ENCODE measurements around the gene PCDHA7.
"Not testable (repeated sequence)": the region's sequence is repeated elsewhere in the genome, so short reads cannot be mapped to it uniquely, and the experiment has no call there.

Gene PCDHA7
- 0 reads per million in 2 donors for total RNA-seq

GRCh38 chr5:140833993-140834392 lies at the start of gene PCDHA7:
Gene PCDHA7, plus strand, starts transcription at chr5:140834269. Its CDS starts 115 bp downstream, at chr5:140834384.
- no peak for DNase-seq

DNA sequence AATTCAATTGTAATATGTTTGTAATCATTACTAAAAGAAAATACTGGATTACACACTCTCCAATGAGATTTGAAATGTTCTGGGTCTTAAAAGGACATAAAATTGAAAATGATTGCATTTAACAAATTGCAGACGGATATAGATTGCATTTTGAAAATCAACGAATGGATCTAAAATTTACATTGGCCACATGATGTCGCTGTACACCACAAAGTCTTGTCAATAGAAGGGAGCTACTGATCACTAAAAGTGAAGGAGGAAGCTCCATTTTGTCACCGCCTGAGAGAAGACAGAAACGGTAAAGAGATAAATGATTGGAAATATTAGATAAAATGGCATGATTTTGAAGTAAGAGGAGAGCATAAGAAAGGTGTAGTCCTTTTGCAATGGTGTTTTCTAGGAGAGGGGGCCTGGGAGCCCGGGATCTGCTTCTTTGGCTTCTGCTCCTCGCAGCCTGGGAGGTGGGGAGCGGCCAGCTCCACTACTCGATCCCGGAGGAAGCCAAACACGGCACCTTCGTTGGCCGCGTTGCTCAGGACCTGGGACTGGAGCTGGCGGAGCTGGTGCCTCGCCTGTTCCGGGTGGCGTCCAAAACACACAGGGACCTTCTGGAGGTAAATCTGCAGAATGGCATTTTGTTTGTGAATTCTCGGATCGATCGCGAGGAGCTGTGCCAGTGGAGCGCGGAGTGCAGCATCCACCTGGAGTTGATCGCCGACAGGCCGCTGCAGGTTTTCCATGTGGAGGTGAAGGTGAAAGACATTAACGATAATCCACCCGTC lies 48.0 kb upstream of the PCDHA7 start, which contains the start of gene PCDHA1:
Gene PCDHA1 (plus strand): TSS at position 236 of the 782 bp plus-strand sequence.
- DNase-seq = no peak

DNA sequence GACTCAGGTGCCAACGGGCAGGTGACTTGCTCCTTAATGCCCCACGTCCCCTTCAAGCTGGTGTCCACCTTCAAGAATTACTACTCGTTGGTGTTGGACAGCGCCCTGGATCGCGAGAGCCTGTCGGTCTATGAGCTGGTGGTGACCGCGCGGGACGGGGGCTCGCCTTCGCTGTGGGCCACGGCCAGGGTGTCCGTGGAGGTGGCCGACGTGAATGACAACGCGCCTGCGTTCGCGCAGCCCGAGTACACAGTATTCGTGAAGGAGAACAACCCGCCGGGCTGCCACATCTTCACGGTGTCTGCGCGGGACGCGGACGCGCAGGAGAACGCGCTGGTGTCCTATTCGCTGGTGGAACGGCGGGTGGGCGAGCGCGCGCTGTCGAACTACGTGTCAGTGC lies 46.6 kb upstream of the PCDHA7 start:
- DNase-seq = not testable (repeated sequence)

DNA sequence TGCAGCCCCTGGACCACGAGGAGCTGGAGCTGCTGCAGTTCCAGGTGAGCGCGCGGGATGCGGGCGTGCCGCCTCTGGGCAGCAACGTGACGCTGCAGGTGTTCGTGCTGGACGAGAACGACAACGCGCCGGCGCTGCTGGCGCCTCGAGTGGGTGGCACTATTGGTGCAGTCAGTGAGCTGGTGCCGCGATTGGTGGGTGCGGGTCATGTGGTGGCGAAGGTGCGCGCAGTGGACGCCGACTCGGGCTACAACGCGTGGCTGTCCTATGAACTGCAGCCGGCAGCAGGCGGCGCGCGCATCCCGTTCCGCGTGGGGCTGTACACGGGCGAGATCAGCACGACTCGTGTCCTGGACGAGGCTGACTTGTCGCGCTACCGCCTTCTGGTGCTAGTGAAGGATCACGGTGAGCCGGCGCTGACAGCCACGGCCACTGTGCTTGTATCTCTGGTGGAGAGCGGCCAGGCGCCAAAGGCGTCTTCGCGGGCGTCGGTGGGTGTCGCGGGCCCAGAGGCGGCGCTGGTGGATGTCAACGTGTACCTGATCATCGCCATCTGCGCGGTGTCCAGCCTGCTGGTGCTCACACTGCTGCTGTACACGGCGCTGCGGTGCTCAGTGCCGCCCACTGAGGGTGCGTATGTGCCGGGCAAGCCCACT lies 46.1 kb upstream of the PCDHA7 start:
- not testable (repeated sequence) for DNase-seq

DNA sequence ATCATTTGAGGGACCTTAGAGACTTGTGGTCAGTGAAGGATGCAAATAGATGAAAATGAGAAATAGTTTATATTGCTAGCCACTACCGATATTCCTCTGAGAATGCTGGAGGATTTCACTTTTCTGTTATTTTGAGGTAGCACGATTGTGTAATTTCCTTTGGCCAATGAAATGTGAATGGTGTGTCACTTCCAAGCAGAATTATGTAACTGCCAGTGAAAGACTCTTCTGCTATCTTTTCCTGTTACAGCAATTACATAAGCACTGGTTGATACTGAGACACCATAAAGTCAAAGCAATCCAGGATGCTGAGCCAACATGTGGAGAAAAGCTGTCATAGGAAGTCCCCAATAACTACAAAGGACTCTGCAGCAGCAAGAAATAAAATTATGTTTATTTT lies 43.0 kb upstream of the PCDHA7 start:
- DNase-seq = no peak

- DNase-seq = no peak
These were observed 39.3 kb upstream of the PCDHA7 start, which contains the start of gene PCDHA2 for GRCh38 chr5:140794595-140795258. Gene PCDHA2, plus strand, starts transcription at chr5:140794852.

GRCh38 chr5:140795259-140795641 lies 38.8 kb upstream of the PCDHA7 start:
- DNase-seq = no peak

GRCh38 chr5:140796072-140796717 lies 37.9 kb upstream of the PCDHA7 start:
- DNase-seq = not testable (repeated sequence)

- no peak for DNase-seq
These were observed 37.4 kb upstream of the PCDHA7 start for GRCh38 chr5:140796718-140797095.

DNA sequence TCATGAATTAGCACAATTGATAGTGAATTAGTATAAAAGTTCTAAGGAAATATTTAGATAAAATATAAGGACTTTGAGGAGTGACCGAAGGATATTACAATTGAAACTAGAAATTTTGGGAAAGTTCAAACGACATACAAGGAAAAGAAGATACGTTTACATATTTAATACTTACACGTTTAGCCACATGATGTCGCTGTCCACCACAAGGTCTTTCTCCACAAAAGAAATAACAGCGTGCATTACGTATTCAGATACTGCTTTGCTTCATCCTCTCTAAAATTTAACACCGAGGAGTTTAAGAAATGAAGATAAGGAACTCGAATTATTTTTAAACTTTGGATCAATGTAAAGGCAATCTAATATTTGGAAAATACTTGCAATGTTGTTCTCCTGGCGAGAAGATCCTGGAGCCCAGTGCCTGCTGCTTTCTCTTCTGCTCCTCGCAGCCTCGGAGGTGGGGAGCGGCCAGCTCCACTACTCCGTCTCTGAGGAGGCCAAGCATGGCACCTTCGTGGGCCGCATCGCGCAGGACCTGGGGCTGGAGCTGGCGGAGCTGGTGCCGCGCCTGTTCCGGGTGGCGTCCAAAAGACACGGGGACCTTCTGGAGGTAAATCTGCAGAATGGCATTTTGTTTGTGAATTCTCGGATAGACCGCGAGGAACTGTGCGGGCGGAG lies 33.1 kb upstream of the PCDHA7 start, which contains the start of gene PCDHA3:
Gene PCDHA3 (plus strand): TSS at position 242 of the 678 bp plus-strand sequence.
- DNase-seq = no peak

- no peak for DNase-seq
These were observed 32.6 kb upstream of the PCDHA7 start for GRCh38 chr5:140801494-140801841.

DNA sequence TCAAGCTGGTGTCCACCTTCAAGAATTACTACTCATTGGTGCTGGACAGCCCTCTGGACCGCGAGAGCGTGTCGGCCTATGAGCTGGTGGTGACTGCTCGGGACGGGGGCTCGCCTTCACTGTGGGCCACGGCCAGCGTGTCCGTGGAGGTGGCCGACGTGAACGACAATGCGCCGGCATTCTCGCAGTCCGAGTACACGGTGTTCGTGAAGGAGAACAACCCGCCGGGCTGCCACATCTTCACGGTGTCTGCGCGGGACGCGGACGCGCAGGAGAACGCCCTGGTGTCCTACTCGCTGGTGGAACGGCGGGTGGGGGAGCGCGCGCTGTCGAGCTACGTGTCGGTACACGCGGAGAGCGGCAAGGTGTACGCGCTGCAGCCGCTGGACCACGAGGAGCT lies 31.7 kb upstream of the PCDHA7 start:
- DNase-seq = not testable (repeated sequence)

GRCh38 chr5:140802781-140803271 lies 31.2 kb upstream of the PCDHA7 start:
- DNase-seq = no peak

GRCh38 chr5:140806834-140807775 lies 27.0 kb upstream of the PCDHA7 start, which contains the start of gene PCDHA4:
Gene PCDHA4, plus strand, starts transcription at chr5:140807068.
- DNase-seq = no peak

DNA sequence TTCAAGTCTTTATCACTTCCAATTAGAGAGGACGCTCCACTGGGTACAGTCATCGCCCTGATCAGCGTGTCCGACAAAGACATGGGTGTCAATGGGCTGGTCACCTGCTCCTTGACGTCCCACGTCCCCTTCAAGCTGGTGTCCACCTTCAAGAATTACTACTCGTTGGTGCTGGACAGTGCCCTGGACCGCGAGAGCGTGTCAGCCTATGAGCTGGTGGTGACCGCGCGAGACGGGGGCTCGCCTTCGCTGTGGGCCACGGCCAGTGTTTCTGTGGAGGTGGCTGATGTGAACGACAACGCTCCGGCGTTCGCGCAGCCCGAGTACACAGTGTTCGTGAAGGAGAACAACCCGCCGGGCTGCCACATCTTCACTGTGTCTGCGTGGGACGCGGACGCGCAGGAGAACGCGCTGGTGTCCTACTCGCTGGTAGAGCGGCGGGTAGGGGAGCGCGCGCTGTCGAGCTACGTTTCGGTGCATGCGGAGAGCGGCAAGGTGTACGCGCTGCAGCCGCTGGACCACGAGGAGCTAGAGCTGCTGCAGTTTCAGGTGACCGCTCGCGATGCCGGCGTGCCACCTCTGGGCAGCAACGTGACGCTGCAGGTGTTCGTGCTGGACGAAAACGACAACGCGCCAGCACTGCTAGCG lies 25.7 kb upstream of the PCDHA7 start:
- not testable (repeated sequence) for DNase-seq

DNA sequence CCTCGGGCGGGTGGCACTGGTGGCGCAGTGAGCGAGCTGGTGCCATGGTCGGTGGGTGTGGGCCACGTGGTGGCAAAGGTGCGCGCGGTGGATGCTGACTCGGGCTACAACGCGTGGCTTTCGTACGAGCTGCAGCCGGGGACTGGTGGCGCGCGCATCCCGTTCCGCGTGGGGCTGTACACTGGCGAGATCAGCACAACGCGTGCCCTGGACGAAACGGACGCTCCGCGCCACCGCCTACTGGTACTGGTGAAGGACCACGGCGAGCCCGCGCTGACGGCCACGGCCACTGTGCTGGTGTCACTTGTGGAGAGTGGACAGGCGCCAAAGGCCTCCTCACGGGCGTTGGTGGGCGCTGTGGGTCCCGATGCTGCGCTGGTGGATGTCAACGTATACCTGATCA lies 25.2 kb upstream of the PCDHA7 start:
- DNase-seq = no peak

DNA sequence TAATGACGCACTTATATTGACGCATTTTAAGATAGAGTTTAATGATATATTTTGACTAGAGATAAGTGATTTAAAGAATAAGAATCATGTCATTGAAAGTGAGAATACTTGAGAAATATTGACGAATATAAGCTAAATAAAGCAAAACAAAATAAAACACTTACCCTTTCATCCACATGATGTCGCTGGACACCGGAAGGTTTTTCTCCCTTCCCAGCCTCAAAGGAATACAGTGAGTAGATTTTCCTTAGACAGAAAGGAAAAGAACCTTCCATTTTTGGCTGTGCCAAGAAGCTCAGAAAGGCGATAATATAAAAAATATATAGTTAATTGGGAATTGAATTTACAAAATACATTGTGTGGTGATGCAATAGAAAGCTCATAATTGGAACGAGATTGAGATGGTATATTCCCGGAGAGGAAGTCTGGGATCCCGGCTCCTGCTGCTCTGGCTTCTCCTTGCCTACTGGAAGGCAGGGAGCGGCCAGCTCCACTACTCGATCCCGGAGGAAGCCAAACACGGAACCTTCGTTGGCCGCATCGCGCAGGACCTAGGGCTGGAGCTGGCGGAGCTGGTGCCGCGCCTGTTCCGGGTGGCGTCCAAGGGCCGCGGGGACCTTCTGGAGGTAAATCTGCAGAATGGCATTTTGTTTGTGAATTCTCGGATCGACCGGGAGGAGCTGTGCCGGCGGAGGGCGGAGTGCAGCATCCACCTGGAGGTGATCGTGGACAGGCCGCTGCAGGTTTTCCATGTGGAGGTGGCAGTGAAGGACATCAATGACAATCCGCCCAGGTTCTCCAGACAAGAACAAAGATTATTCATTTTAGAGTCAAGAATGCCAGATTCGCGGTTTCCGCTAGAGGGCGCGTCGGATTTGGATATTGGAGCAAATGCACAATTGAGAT lies 12.4 kb upstream of the PCDHA7 start, which contains the start of gene PCDHA5:
Gene PCDHA5 (plus strand): TSS at position 239 of the 906 bp plus-strand sequence.
- DNase-seq = no peak

GRCh38 chr5:140822281-140822629 lies 11.8 kb upstream of the PCDHA7 start:
- DNase-seq = no peak

DNA sequence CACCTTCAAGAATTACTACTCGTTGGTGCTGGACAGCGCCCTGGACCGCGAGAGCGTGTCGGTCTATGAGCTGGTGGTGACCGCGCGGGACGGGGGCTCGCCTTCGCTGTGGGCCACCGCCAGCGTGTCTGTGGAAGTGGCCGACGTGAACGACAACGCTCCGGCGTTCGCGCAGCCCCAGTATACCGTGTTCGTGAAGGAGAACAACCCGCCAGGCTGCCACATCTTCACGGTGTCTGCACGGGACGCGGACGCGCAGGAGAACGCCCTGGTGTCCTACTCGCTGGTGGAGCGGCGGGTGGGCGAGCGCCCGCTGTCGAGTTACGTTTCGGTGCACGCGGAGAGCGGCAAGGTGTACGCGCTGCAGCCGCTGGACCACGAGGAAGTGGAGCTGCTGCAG lies 11.1 kb upstream of the PCDHA7 start:
- not testable (repeated sequence) for DNase-seq

All from T-helper 9 cell (primary cell).